Sciatic nerve (tissue), 2 donors: ENCODE measurements around the gene NRXN2. TPM values are rescaled to one million over a fixed set of nuclear protein-coding genes. Genes with fewer than 3 reads are reported as not detected.

Experiments used
- ATAC-seq: fragments of 200-7000 bp; cut with Tn5 transposase; one replicate; pipeline ENCODE4 v1.9.1; 2020; ENCODE audit warnings: mild to moderate bottlenecking, moderate library complexity
- DNase-seq: peaks from one replicate; pipeline ENCODE4 v3.0.0-alpha.2; 2020; ENCODE audit warnings: low spot score
- intact Hi-C: fragments of 100-400 bp; cut with DNase I; formaldehyde crosslinking; loops from one replicate; pipeline ENCODE4 v1.14.2; 2022
- total RNA-seq: library from RNA; stranded (reverse); fragmentation: NEBNext Ultra II Directional; extraction: Animal tissue kit (Norgen Biotek cat#: 25700); gene quantifications from one replicate; pipeline ENCODE4 v1.2.1, GENCODE V29; 2021
- donor health status: DM: no; HTN: no; CAD: no.
- donor health status: DM: no; HTN: no; CAD: no.

The NRXN2 gene
- total RNA-seq, 1 donor from 2014 or later, result 13.7 TPM

- ATAC-seq (peak; percentile 88), DNase-seq (peak; percentile 84)
- intact Hi-C loops, result no loop called here
Observed at GRCh38 chr11:64759722-64760719, 37.0 kb upstream of the NRXN2 start, which contains the start of gene PYGM. PYGM (minus strand) TSS chr11:64759974; CDS start chr11:64759898, 76 bp downstream.

DNA sequence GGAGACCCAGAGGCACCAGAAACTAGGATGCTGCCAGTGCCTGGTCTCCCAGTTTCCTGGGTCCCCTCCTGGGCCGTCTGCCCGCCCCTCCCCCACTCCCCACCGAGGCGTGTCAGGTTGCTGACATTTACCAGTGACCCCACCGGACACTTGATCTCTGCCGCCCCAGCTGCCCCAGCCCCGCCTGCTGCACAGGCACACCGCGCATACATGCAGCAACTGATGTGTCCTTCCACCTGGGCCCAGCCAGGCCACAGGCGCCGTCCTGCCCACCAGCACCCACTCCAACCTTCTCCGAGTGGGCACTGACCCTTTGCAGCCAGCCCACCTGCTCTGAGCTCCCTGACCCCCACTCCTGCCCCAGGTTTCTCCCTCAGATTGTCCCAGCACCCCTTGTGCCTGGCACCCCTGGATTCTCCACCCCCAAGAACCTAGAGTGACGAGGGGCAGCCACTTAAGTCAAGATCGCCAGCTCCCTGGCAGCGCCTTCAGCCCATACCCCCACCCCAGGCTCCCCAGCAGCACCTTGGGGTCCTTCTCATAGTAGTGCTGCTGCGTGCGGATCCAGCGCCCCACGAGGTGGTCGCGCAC is 36.2 kb upstream of the NRXN2 start:
- DNase-seq, result peak; percentile 66
- intact Hi-C loops, result no loop called here
- peak; percentile 2 for ATAC-seq

DNA sequence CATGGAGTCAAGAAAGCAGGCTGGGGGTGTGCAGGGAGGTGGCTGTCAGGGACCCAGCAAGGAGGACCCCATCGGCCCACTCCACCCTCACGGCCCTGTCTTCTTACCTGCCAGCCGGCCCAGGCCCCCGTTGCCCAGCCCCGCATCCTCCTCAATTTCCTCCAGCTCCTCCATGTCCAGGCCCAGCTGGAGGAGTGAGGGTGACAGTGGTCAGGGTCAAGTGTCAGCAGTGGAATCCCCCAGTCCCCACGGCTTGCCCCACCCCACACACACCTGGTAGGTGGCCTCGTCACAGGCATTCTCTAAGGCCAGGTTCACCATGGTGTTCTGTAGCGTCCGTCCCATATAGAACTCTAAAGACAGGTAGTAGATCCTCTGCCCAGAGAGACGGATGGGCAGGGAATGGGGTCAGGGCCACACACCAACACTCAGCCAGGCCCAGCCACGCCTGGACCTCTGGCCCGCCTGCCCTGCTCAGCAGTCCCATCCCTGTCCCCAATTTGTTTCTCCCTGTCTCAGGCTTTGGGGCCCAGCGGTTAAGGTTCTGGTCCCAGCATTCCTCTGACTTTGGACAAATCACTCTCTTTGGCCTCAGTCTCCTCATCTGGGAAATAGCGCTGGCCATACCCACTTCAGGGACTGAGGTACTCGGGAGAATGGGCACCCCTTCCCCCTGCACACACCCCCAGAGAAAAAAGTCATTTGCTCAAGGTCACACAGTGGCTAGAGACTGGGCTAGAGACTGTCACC is 35.5 kb upstream of the NRXN2 start:
- no peak for ATAC-seq
- intact Hi-C loops, result no loop called here
- DNase-seq, result peak; percentile 60

DNA sequence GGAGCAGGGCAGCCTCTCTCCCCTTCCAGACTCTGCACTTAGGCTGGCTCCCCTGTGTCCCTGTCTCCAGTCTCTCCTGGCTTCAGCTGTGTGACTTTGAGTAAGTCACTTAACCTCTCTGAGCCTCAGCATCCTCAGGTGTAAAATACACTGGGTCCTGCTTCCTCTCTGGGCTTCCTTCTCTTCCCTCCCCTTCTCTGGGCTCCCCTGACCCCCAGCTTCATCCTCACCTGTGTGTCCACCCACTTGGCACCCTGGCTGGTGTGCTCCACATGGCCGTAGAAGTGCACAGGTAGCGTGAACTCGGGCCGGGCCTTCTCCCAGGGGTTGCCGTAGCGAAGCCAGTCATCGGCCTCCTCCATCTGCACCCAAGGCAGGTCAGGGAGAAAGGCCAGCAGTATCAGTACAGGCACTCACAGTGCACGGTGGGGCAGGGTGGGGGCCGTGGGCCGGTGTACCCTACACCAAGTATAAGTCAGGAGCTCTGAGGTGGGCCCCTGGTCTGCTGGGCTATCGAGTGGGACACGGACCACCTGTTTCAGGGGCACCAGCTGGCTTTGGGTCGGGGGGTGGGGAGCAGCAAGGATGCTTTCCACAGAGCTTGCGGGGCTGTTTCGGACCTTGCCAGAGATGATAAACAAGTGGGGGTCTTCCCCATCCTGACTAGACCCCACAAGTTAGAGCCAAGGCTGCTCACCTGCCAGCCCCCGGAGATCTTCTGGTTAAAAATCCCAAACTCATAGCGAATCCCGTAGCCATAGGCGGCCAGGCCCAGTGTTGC is 34.7 kb upstream of the NRXN2 start:
- DNase-seq (peak; percentile 53), ATAC-seq (no peak)
- intact Hi-C loops, result no loop called here

GRCh38 chr11:64755681-64756361 is 32.8 kb upstream of the NRXN2 start:
- DNase-seq (peak; percentile 52), ATAC-seq (no peak)
- intact Hi-C loops, result no loop called here

DNA sequence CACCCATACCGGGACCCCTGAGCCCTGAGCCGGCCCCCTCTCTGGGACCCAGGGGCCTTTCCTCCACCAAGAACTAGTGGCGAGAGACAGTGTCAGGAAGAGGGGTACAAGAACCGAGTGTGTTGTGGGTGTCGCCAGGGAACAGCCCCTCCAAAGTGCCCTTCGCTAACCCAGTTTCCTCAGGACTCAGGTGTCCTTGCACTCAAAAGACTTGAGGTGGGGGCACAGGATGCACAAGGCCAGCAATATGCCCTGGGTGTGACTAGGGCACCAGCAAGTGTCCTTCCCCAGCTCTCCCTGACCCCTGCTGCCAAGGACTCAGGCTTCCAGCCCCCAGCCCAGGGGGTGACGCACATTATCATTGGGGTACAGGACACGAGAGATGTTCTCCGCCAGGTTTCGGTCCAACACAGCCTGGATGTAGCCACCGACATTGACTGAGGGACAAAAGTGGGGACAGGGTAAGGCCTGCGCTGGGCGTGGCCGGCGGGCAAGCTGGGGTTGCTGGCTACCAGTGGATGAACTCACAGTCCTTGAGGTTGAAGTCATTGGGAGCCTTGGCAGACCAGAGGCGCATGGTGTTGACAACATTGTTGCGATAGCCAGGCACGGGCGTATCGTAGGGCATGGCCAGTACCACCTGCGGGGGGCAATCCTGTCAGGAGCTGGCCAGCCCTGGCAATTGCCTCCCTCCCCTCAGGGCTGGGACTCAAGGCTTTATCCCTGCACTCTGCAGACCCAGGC is 32.1 kb upstream of the NRXN2 start:
- DNase-seq (peak; percentile 49), ATAC-seq (no peak)
- intact Hi-C loops, result no loop called here

DNA sequence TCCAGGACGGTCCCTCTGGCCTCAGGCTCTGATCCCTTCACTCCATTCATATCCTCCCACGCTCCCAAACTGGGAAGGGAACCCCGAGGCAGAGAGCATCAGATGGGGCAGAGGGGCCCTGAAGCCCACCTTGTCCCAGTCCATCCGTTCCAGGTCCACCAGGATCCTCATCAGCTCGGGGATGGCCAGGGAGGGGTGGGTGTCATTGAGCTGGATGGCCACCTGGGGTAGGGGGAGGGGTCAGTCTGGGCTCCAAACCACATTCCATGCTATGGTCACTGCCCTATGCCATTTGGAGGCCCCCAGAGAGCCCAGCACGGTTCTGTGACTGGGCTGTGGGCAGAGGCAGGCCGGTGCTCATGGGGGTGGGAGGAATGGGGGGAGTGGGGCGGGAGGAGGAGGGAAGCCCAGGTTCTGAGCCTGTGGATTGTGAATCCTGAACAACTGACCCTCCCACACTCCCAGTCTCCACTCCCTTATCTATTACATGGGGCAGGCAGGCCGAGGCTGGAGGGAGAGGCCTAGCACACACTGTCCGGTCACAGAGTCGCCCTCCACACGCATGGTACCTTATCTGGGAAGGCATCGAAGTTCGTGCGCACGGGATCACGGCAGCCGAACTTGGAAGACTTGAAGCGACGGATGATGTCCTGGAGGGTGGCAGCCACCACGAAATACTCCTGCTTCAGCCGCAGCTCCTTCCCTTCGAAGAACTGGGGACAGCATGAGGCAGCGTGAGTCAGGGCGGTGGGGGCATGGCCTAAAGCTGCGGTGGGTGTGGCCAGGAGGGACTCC is 31.3 kb upstream of the NRXN2 start:
- DNase-seq (peak; percentile 51), ATAC-seq (no peak)
- intact Hi-C loops, result no loop called here

GRCh38 chr11:64753380-64754123 is 30.6 kb upstream of the NRXN2 start:
- intact Hi-C loops, result no loop called here
- ATAC-seq, result no peak
- DNase-seq, result peak; percentile 59

DNA sequence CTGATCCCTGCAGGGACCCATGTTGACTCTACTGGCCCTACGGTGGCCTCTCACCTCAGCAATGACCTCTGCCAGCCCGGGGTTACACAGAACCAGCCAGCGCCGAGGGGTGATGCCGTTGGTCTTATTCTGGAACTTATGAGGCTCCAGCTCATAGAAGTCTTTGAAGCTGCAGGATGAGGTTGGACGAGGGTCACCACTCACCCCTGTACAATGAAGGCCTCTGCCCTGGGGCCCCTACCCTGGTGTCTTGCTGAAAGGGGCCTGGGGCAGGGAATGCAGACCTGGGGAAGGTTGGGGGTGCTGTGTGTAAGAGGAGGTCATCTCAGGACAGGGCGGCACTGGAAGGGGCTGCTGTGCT is 30.0 kb upstream of the NRXN2 start:
- ATAC-seq, result no peak
- intact Hi-C loops, result no loop called here
- peak; percentile 34 for DNase-seq

GRCh38 chr11:64752175-64752970 is 29.4 kb upstream of the NRXN2 start:
- no peak for ATAC-seq
- DNase-seq, result peak; percentile 43

DNA sequence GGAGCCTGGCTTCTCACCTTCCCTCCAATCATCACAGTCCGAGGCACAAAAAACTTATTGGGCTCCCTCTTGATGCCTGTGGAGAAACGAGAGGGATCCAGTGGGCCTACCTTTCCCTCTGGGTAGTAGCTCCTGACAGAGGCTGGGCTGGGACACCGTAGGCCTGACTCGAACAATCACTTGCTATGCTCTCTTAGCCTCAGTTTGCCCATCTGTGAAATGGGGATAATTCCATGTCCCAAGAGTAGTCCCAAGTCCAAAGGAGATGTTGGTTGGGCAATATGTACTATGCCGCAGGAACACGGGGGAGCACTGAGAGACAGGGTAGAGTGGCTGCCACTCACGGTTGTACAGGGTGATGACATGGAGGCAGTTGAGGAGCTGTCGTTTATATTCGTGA is 28.6 kb upstream of the NRXN2 start:
- DNase-seq (no peak), ATAC-seq (no peak)
- intact Hi-C loops, result no loop called here

More at GRCh38 chr11:64752175-64752970, 29.4 kb upstream of the NRXN2 start:
- intact Hi-C loops, result no loop called here

GRCh38 chr11:64751136-64751535 is 28.1 kb upstream of the NRXN2 start:
- DNase-seq, result no peak
- intact Hi-C loops, result no loop called here
- no peak for ATAC-seq

GRCh38 chr11:64750361-64751054 is 27.5 kb upstream of the NRXN2 start:
- no peak for DNase-seq
- ATAC-seq, result no peak
- intact Hi-C loops, result no loop called here

- intact Hi-C loops, result loop anchor here (5.0 kb wide), 1 partner anchor 1456 kb away; no protein-coding TSS in a partner anchor
- DNase-seq (no peak), ATAC-seq (no peak)
Observed at GRCh38 chr11:64747961-64748665, 25.1 kb upstream of the NRXN2 start.
